Parathyroid adenoma (tissue), 2 donors: ENCODE measurements around the gene TRNP1.
A peak's percentile ranks its signal among the peaks of the same experiment; 100 is the strongest.

Experiments used
- H2AFZ ChIP-seq: fragments of 300-600 bp; sonication (generic); one replicate; pipeline ENCODE4 v1.7.0; 2017; ENCODE audit warnings: antibody characterized with exemption, mild to moderate bottlenecking
- H3K27ac ChIP-seq: fragments of 300-600 bp; sonication (generic); one replicate; pipeline ENCODE4 v1.7.0; 2017
- H3K27me3 ChIP-seq: fragments of 300-600 bp; sonication (generic); one replicate; pipeline ENCODE4 v1.7.0; 2017; ENCODE audit warnings: low read length; ENCODE audit not compliant: control insufficient read depth, insufficient read depth
- H3K36me3 ChIP-seq: fragments of 300-600 bp; sonication (generic); one replicate; pipeline ENCODE4 v1.7.0; 2017; ENCODE audit warnings: low read length; ENCODE audit not compliant: control insufficient read depth, insufficient read depth
- H3K4me1 ChIP-seq: fragments of 300-600 bp; sonication (generic); one replicate; pipeline ENCODE4 v1.7.0; 2017; ENCODE audit warnings: control low read depth
- H3K4me2 ChIP-seq: fragments of 300-600 bp; sonication (generic); one replicate; pipeline ENCODE4 v1.7.0; 2017; ENCODE audit warnings: low read length
- H3K4me3 ChIP-seq: fragments of 300-600 bp; sonication (generic); one replicate; pipeline ENCODE4 v1.7.0; 2017; ENCODE audit warnings: low read depth, low read length
- H3K79me2 ChIP-seq: fragments of 300-600 bp; sonication (generic); one replicate; pipeline ENCODE4 v1.7.0; 2017; ENCODE audit warnings: control low read depth
- H3K9ac ChIP-seq: fragments of 300-600 bp; sonication (generic); one replicate; pipeline ENCODE4 v1.7.0; 2017; ENCODE audit warnings: mild to moderate bottlenecking
- H3K9me3 ChIP-seq: fragments of 300-600 bp; sonication (generic); one replicate; pipeline ENCODE4 v1.7.0; 2017; ENCODE audit warnings: low read length; ENCODE audit not compliant: control insufficient read depth
- TF ChIP-seq, protein P1 (sequence below): fragments of 300-600 bp; sonication (generic); IDR thresholded peaks from one replicate; pipeline ENCODE4 v1.7.0; 2017; ENCODE audit warnings: antibody characterized with exemption, mild to moderate bottlenecking
- donor health status: primary hyperparathyroidism.

Gene TRNP1

DNA sequence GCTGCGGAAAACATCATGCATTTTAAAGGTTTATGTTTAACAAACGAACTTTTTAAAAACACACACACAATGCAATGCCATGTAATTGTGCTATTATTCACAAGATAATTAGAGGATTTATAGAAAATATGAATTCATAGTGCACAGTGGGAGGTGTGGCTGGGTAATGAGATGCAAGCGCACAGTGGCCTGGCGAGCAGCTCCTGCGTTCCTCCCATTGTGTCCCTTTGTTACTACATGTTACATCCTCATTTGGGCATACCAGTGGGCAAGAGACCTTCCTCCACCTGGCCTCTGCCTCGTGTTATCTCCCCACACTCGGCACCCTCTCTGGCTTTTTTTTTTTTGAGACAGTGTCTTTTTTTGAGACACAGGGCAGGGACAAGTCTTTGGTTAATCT is 49.2 kb downstream of the TRNP1 start:
- Histone ChIP-seq H3K4me1 (no peaks in the 10 kb centered on the region), H3K4me3 (no peak overlapping the region), H2AFZ (no peak overlapping the region), H3K27me3 (no peaks in the 10 kb centered on the region), H3K79me2 (no peaks in the 10 kb centered on the region), H3K9ac (no peak overlapping the region), H3K4me2 (no peak overlapping the region), H3K36me3 (no peaks in the 10 kb centered on the region), H3K27ac (no peak overlapping the region), H3K9me3 (no peaks in the 10 kb centered on the region)
- TF ChIP-seq, protein P1, sequence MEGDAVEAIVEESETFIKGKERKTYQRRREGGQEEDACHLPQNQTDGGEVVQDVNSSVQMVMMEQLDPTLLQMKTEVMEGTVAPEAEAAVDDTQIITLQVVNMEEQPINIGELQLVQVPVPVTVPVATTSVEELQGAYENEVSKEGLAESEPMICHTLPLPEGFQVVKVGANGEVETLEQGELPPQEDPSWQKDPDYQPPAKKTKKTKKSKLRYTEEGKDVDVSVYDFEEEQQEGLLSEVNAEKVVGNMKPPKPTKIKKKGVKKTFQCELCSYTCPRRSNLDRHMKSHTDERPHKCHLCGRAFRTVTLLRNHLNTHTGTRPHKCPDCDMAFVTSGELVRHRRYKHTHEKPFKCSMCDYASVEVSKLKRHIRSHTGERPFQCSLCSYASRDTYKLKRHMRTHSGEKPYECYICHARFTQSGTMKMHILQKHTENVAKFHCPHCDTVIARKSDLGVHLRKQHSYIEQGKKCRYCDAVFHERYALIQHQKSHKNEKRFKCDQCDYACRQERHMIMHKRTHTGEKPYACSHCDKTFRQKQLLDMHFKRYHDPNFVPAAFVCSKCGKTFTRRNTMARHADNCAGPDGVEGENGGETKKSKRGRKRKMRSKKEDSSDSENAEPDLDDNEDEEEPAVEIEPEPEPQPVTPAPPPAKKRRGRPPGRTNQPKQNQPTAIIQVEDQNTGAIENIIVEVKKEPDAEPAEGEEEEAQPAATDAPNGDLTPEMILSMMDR: no peak

DNA sequence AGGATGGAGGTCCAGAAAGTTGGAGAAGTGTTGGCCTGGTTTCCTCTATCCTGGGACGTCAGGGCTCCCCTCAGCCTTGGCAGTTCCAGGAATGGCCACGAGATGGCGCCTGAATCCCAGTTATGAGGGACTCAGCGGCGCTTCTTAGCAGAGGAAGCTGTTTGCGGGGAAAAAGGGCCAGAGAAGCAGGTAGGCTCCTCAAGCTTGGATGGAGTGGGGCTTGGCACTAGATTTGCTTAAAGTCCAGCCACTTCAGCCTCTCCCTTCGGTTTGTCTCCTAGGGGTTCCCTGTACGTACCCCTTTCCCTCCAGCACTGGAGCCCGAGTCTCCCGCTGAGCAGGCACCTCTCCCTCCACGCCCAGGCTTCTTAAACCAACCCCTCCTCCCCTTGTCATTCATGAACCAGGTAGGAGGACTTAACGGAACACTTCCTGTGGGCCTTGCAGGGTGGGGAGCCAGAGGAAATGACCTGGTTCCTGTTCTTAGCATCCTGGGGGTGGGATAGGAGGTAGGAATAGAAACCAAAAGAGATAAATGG is 51.2 kb downstream of the TRNP1 start:
- no peak overlapping the region for H3K4me2 ChIP-seq
- peak overlapping the region; percentile 57 for H2AFZ ChIP-seq
- TF ChIP-seq, protein P1: peak; percentile 85
- H3K4me3 ChIP-seq: no peak overlapping the region
- no peaks in the 10 kb centered on the region for H3K27me3 ChIP-seq
- no peak overlapping the region for H3K9ac ChIP-seq
- no peaks in the 10 kb centered on the region for H3K9me3 ChIP-seq
- no peaks in the 10 kb centered on the region for H3K36me3 ChIP-seq
- H3K27ac ChIP-seq: no peak overlapping the region
- H3K4me1 ChIP-seq: no peaks in the 10 kb centered on the region
- no peaks in the 10 kb centered on the region for H3K79me2 ChIP-seq

DNA sequence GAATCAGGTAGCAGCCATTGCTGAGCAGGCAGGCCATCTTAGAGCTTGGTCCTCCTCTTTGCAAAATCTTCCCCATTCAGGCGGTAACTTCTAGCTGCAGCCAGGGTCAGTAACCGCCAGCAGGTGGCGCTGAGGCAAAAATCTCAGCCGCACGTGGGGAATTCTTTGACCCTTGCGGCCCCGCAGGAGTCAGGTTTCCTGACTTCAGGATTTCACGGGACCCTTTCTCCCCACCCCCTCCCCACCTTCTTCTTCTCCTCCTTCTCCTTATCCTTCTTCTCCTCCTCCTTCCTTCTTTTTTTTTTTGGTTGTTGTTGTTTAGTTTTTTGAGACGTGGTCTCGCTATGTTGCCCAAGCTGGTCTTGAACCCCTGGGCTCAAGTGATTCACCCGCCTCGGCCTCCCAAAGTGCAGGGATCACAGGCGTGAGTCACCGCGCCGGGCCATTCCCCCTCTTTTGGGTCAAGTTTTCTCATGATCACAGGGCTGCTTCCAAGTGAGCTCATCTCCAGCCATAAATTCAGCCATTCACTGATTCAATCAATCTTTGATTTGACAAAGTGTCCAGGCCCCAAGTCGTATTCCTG is 52.6 kb downstream of the TRNP1 start:
- no peak overlapping the region for H3K27ac ChIP-seq
- no peak overlapping the region for H3K4me3 ChIP-seq
- no peaks in the 10 kb centered on the region for H3K79me2 ChIP-seq
- H2AFZ ChIP-seq: no peak overlapping the region
- H3K9ac ChIP-seq: no peak overlapping the region
- TF ChIP-seq, protein P1: peak; percentile 65
- H3K9me3 ChIP-seq: no peaks in the 10 kb centered on the region
- H3K36me3 ChIP-seq: no peaks in the 10 kb centered on the region
- no peaks in the 10 kb centered on the region for H3K4me1 ChIP-seq
- H3K4me2 ChIP-seq: no peak overlapping the region
- no peaks in the 10 kb centered on the region for H3K27me3 ChIP-seq

DNA sequence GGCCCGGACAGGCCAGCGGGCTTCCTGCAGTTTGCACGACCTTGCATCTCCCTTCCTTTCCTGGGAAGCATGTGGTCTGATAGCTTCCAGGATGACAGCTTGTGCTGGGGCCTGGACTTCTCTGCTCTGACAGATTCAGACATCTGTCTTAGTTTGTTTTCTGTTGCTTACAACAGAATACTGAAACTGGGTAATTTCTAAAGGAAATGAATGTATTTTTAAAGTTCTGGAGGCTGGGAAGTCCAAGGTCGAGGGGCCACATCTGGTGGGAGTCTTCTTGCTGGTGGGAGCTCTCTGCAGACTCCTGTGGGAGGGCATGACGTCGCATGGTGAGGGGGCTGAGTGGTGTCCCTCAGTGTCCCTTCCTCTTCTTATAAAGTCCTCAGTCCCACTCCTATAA is 54.4 kb downstream of the TRNP1 start:
- H3K79me2 ChIP-seq: no peaks in the 10 kb centered on the region
- no peak overlapping the region for H3K4me3 ChIP-seq
- TF ChIP-seq, protein P1: no peak
- no peaks in the 10 kb centered on the region for H3K4me1 ChIP-seq
- H3K27ac ChIP-seq: no peak overlapping the region
- H3K27me3 ChIP-seq: no peaks in the 10 kb centered on the region
- H3K4me2 ChIP-seq: no peak overlapping the region
- H3K9me3 ChIP-seq: no peaks in the 10 kb centered on the region
- H3K9ac ChIP-seq: no peak overlapping the region
- H3K36me3 ChIP-seq: no peaks in the 10 kb centered on the region
- no peak overlapping the region for H2AFZ ChIP-seq

DNA sequence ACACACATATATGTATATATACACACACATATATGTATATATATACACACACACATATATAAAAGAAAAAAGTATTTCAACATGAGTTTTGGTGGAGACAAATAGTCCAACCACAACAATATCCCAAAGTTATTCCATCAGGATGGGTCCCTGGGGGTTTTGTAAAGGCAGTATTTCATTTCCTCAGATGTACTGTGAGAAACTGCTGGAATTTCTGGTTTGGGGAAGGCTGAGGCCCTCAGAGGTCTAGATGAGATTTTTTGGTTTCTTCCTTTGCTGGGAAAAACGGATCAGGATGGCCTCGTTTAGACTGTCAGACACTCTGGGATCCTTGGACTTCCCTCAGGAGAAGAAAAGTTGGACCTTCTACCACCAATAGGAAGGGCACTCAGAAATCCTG is 55.6 kb downstream of the TRNP1 start:
- no peak overlapping the region for H3K4me3 ChIP-seq
- H3K36me3 ChIP-seq: no peaks in the 10 kb centered on the region
- H3K9me3 ChIP-seq: no peaks in the 10 kb centered on the region
- TF ChIP-seq, protein P1: no peak
- no peaks in the 10 kb centered on the region for H3K79me2 ChIP-seq
- no peaks in the 10 kb centered on the region for H3K4me1 ChIP-seq
- no peaks in the 10 kb centered on the region for H3K27me3 ChIP-seq
- H3K27ac ChIP-seq: no peak overlapping the region
- H3K9ac ChIP-seq: no peak overlapping the region
- no peak overlapping the region for H2AFZ ChIP-seq
- no peak overlapping the region for H3K4me2 ChIP-seq
